NCI-H2107 treated with DMSO at 0.1 percent for 48 hours (cell line): ENCODE results near the gene SLBP.
"Not testable (repeated sequence)": the region's sequence is repeated elsewhere in the genome, so short reads cannot be mapped to it uniquely, and the experiment has no call there.

Experiments used
- DNase-seq: peaks from one replicate; lab custom pipeline; 2025; ENCODE audit not compliant: unreplicated experiment; lab: John Stamatoyannopoulos, UW

The SLBP gene

GRCh38 chr4:1713003-1713851 is 1.1 kb upstream of the SLBP start:
- DNase-seq, result no peak

- no peak for DNase-seq
Observed at GRCh38 chr4:1711571-1712215, 426 bp downstream of the SLBP start.

- DNase-seq, result no peak
Observed at GRCh38 chr4:1711055-1711570, 1.0 kb downstream of the SLBP start.

- DNase-seq, result no peak
Observed at GRCh38 chr4:1708581-1708980, 3.5 kb downstream of the SLBP start.

GRCh38 chr4:1706358-1706757 is 5.8 kb downstream of the SLBP start:
- DNase-seq, result no peak

GRCh38 chr4:1705732-1706131 is 6.4 kb downstream of the SLBP start:
- DNase-seq, result no peak

- no peak for DNase-seq
Observed at GRCh38 chr4:1703867-1704266, 8.3 kb downstream of the SLBP start.

GRCh38 chr4:1701671-1702070 is 10.4 kb downstream of the SLBP start:
- DNase-seq, result not testable (repeated sequence)

GRCh38 chr4:1695913-1696312 is 16.2 kb downstream of the SLBP start:
- no peak for DNase-seq

GRCh38 chr4:1693131-1693896 is 18.8 kb downstream of the SLBP start:
- DNase-seq, result peak; percentile 35

- no peak for DNase-seq
Observed at GRCh38 chr4:1691737-1692373, 20.3 kb downstream of the SLBP start.

GRCh38 chr4:1690698-1691097 is 21.4 kb downstream of the SLBP start:
- DNase-seq, result no peak

- DNase-seq, result no peak
Observed at GRCh38 chr4:1686440-1687036, 25.6 kb downstream of the SLBP start.

GRCh38 chr4:1685235-1686150 is 26.6 kb downstream of the SLBP start:
- DNase-seq, result no peak

GRCh38 chr4:1684506-1685234 is 27.4 kb downstream of the SLBP start:
- DNase-seq, result no peak

- DNase-seq, result peak; percentile 10
Observed at GRCh38 chr4:1683736-1684505, 28.2 kb downstream of the SLBP start, which contains the start of gene FAM53A. Gene FAM53A, minus strand, starts transcription at chr4:1684313. Its CDS starts 15,572 bp downstream, at chr4:1668741.

- no peak for DNase-seq
Observed at GRCh38 chr4:1683261-1683735, 28.8 kb downstream of the SLBP start.

- DNase-seq, result no peak
Observed at GRCh38 chr4:1682860-1683259, 29.3 kb downstream of the SLBP start.
